ENCODE results near the gene FKBP5. TPM values are rescaled to one million over a fixed set of nuclear protein-coding genes. Genes with fewer than 3 reads are reported as not detected.
A peak's percentile ranks its signal among the peaks of the same experiment; 100 is the strongest.
"Not testable (repeated sequence)": the region's sequence is repeated elsewhere in the genome, so short reads cannot be mapped to it uniquely, and the experiment has no call there.

Gene FKBP5
- total RNA-seq, 4 donors from 2014 or later: 65.0 to 273 (median 103) TPM

GRCh38 chr6:35576682-35577081, 112.0 kb downstream of the FKBP5 start:
- Histone ChIP-seq H3K4me3 (no peak overlapping the region), H3K27ac (no peak overlapping the region), H3K27me3 (no peaks in the 10 kb centered on the region), H3K9me3 (no peaks in the 10 kb centered on the region), H3K4me1 (no peaks in the 10 kb centered on the region), H3K36me3 (peaks cover 36 to 100% (median 48%) of the 10 kb centered on the region in 3 donors)
- 88 to 93% methylated on average over 9 of the region's 9 CpGs for WGBS, 2 donors
- DNase-seq: no peak
- intact Hi-C loops (cut with DNase I): loop anchor here (10.0 kb wide), 1 partner anchor 48 kb away; no protein-coding TSS in a partner anchor
- TF ChIP-seq CTCF (IDR thresholded peaks at IDR 0.05) (no peak), POLR2A (IDR thresholded peaks at IDR 0.05) (no peak)

GRCh38 chr6:35573495-35574110, 115.1 kb downstream of the FKBP5 start:
- no peak overlapping the region for H3K27ac ChIP-seq
- no peaks in the 10 kb centered on the region for H3K27me3 ChIP-seq
- no peak overlapping the region for H3K4me3 ChIP-seq
- 76 to 79% methylated on average over 3 of the region's 3 CpGs for WGBS, 2 donors
- peaks cover 36 to 76% (median 46%) of the 10 kb centered on the region in 3 donors for H3K36me3 ChIP-seq
- no peaks in the 10 kb centered on the region for H3K9me3 ChIP-seq
- no peaks in the 10 kb centered on the region for H3K4me1 ChIP-seq
- intact Hi-C loops (cut with DNase I): loop anchor here (10.0 kb wide), 1 partner anchor 51 kb away; no protein-coding TSS in a partner anchor
- no peak for DNase-seq
- TF ChIP-seq POLR2A (IDR thresholded peaks at IDR 0.05) (no peak), CTCF (IDR thresholded peaks at IDR 0.05) (no peak)

GRCh38 chr6:35570885-35571330, 117.8 kb downstream of the FKBP5 start:
- DNase-seq, H3K27ac ChIP-seq, H3K9me3 ChIP-seq, H3K4me1 ChIP-seq, H3K4me3 ChIP-seq: not testable (repeated sequence)
- Histone ChIP-seq H3K27me3 (peaks cover 0 to 10% (median 0%) of the 10 kb centered on the region in 4 donors), H3K36me3 (peaks cover 24 to 49% (median 29%) of the 10 kb centered on the region in 3 donors)
- 100% methylated on average over 1 to 2 of the region's 2 CpGs for WGBS, 2 donors
- intact Hi-C loops (cut with DNase I): loop anchor here (10.0 kb wide), 1 partner anchor 54 kb away; no protein-coding TSS in a partner anchor

- H3K9me3 ChIP-seq: no peaks in the 10 kb centered on the region
- H3K27ac ChIP-seq: no peak overlapping the region
- intact Hi-C loops (cut with DNase I): no loop called here
- no peak for DNase-seq
- TF ChIP-seq POLR2A (IDR thresholded peaks at IDR 0.05) (no peak), CTCF (IDR thresholded peaks at IDR 0.05) (peak in 5 of 6 experiments; percentile 18 to 54 (median 33))
- no peak overlapping the region for H3K4me3 ChIP-seq
- 67 to 100% methylated on average over 3 to 5 of the region's 5 CpGs for WGBS, 2 donors
- H3K4me1 ChIP-seq: no peaks in the 10 kb centered on the region
- H3K27me3 ChIP-seq: peaks cover 0 to 25% (median 0%) of the 10 kb centered on the region in 4 donors
- H3K36me3 ChIP-seq: peaks cover 8 to 31% (median 10%) of the 10 kb centered on the region in 3 donors
These were observed 119.7 kb downstream of the FKBP5 start for GRCh38 chr6:35569011-35569461.

GRCh38 chr6:35566794-35567193, 121.9 kb downstream of the FKBP5 start:
- no peak for TF ChIP-seq POLR2A (IDR thresholded peaks at IDR 0.05)
- TF ChIP-seq CTCF (IDR thresholded peaks at IDR 0.05): no peak
- no peaks in the 10 kb centered on the region for H3K4me1 ChIP-seq
- no peak for DNase-seq
- 83 to 85% methylated on average over 6 to 8 of the region's 8 CpGs for WGBS, 2 donors
- H3K27me3 ChIP-seq: peaks cover 0 to 31% (median 0%) of the 10 kb centered on the region in 4 donors
- H3K27ac ChIP-seq: no peak overlapping the region
- intact Hi-C loops (cut with DNase I): no loop called here
- peaks cover 0 to 8% (median 0%) of the 10 kb centered on the region in 3 donors for H3K36me3 ChIP-seq
- H3K4me3 ChIP-seq: no peak overlapping the region
- H3K9me3 ChIP-seq: no peaks in the 10 kb centered on the region

Data from esophagus squamous epithelium (tissue), 5 donors.